ENCODE measurements around the gene RNF223. TPM values are rescaled to one million over a fixed set of nuclear protein-coding genes. Genes with fewer than 3 reads are reported as not detected.
"Not testable (repeated sequence)": the region's sequence is repeated elsewhere in the genome, so short reads cannot be mapped to it uniquely, and the experiment has no call there.

RNF223 gene
- total RNA-seq, 4 donors from 2014 or later = not detected

- TF ChIP-seq POLR2A (IDR thresholded peaks at IDR 0.05) = no peak
- TF ChIP-seq, protein P1, sequence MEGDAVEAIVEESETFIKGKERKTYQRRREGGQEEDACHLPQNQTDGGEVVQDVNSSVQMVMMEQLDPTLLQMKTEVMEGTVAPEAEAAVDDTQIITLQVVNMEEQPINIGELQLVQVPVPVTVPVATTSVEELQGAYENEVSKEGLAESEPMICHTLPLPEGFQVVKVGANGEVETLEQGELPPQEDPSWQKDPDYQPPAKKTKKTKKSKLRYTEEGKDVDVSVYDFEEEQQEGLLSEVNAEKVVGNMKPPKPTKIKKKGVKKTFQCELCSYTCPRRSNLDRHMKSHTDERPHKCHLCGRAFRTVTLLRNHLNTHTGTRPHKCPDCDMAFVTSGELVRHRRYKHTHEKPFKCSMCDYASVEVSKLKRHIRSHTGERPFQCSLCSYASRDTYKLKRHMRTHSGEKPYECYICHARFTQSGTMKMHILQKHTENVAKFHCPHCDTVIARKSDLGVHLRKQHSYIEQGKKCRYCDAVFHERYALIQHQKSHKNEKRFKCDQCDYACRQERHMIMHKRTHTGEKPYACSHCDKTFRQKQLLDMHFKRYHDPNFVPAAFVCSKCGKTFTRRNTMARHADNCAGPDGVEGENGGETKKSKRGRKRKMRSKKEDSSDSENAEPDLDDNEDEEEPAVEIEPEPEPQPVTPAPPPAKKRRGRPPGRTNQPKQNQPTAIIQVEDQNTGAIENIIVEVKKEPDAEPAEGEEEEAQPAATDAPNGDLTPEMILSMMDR (IDR thresholded peaks at IDR 0.05) = no peak
- H3K27ac ChIP-seq = no peak overlapping the region
- no peak for DNase-seq
- H3K9me3 ChIP-seq = no peaks in the 10 kb centered on the region
- H3K27me3 ChIP-seq = no peaks in the 10 kb centered on the region
- no peaks in the 10 kb centered on the region for H3K36me3 ChIP-seq
- H3K4me3 ChIP-seq = no peak overlapping the region
- intact Hi-C loops (cut with DNase I; ENCODE audit: low total_unique reads) = no loop called here
- H3K4me1 ChIP-seq = no peaks in the 10 kb centered on the region
Measured at GRCh38 chr1:1099506-1100183, 25.5 kb upstream of the RNF223 start.

DNA sequence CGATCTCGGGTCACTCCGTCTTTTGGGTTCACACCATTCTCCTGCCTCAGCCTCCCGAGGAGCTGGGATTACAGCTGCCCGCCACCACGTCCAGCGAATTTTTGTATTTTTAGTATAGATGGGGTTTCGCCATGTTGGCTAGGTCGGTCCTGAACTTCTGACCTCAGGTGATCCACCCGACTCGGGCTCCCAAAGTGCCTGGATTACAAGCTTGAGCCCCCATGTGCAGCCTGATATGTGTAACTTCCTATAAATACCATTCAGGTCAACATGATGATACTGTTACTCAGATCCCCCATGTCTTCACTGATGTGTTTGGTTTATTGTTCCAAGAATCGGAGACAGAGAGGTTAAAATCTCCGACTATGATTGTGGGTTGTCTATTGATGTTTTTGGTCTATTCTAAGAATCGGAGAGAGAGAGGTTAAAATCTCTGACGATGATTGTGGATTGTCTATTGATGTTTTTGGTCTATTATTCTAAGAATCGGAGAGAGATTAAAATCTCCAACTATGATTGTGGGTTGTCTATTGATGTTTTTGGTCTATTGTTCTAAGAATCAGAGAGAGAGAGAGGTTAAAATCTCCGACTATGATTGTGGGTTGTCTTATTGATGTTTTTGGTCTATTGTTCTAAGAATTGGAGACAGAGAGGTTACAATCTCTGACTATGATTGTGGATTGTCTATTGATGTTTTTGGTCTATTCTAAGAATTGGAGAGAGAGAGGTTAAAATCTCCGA is 24.7 kb upstream of the RNF223 start:
- no peak for DNase-seq
- Histone ChIP-seq H3K36me3 (no peaks in the 10 kb centered on the region), H3K9me3 (no peaks in the 10 kb centered on the region), H3K27ac (no peak overlapping the region), H3K4me1 (no peaks in the 10 kb centered on the region), H3K27me3 (no peaks in the 10 kb centered on the region), H3K4me3 (no peak overlapping the region)
- TF ChIP-seq, protein P1 (IDR thresholded peaks at IDR 0.05) = no peak
- no peak for TF ChIP-seq POLR2A (IDR thresholded peaks at IDR 0.05)
- intact Hi-C loops (cut with DNase I; ENCODE audit: low total_unique reads) = no loop called here

DNA sequence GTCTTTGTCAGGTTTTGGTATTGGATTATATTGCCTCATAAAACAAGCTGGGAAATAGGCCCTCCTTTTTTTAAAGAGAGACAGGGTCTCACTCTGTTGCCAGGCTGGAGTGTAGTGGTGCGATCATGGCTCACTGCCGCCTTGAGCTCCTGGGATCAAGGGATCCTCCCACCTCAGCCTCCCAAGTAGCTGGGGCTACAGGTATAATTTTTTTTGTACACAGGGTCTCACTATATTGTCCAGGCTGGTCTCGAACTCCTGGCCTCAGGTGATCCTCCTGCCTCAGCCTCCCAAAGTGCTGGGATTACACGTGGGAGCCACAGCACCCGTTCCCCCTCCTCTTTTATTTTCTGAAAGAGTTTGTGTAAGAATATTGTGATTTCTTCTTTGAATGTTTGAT is 22.0 kb upstream of the RNF223 start:
- H3K4me3 ChIP-seq; H3K27me3 ChIP-seq; H3K27ac ChIP-seq; DNase-seq; H3K9me3 ChIP-seq; H3K36me3 ChIP-seq; H3K4me1 ChIP-seq; intact Hi-C loops (cut with DNase I; ENCODE audit: low total_unique reads): not testable (repeated sequence)

- intact Hi-C loops (cut with DNase I; ENCODE audit: low total_unique reads) = no loop called here
- no peak overlapping the region for H3K4me3 ChIP-seq
- no peak overlapping the region for H3K27ac ChIP-seq
- H3K27me3 ChIP-seq = no peaks in the 10 kb centered on the region
- no peak for TF ChIP-seq POLR2A (IDR thresholded peaks at IDR 0.05)
- TF ChIP-seq, protein P1 (IDR thresholded peaks at IDR 0.05) = no peak
- DNase-seq = no peak
- no peaks in the 10 kb centered on the region for H3K36me3 ChIP-seq
- H3K4me1 ChIP-seq = no peaks in the 10 kb centered on the region
- no peaks in the 10 kb centered on the region for H3K9me3 ChIP-seq
Measured at GRCh38 chr1:1094981-1095380, 20.9 kb upstream of the RNF223 start.

GRCh38 chr1:1093610-1093943 is 19.5 kb upstream of the RNF223 start:
- no peak for DNase-seq
- Histone ChIP-seq H3K36me3 (no peaks in the 10 kb centered on the region), H3K4me1 (no peaks in the 10 kb centered on the region), H3K27ac (no peak overlapping the region), H3K9me3 (no peaks in the 10 kb centered on the region), H3K27me3 (no peaks in the 10 kb centered on the region), H3K4me3 (no peak overlapping the region)
- no peak for TF ChIP-seq POLR2A (IDR thresholded peaks at IDR 0.05)
- TF ChIP-seq, protein P1 (IDR thresholded peaks at IDR 0.05) = no peak
- intact Hi-C loops (cut with DNase I; ENCODE audit: low total_unique reads) = no loop called here
